OCI-LY3 (cell line): ENCODE results near the gene CNIH2.
"Not testable (repeated sequence)": the region's sequence is repeated elsewhere in the genome, so short reads cannot be mapped to it uniquely, and the experiment has no call there.

ENCODE experiments used
- H2AFZ ChIP-seq: fragments of 200-600, 300-600 bp; shearing (Covaris generic); 2 replicates; pipeline ENCODE4 v1.6.0; 2014; ENCODE audit warnings: antibody characterized with exemption, low read depth, low read length
- H3K27ac ChIP-seq: fragments of 200-600, 300-600 bp; sonication (generic); 2 replicates; pipeline ENCODE4 v1.5.1; 2014; ENCODE audit warnings: mild to moderate bottlenecking, low read length, moderate library complexity, mixed read lengths
- H3K27me3 ChIP-seq: fragments of 200-600, 300-600 bp; sonication (generic); 2 replicates; pipeline ENCODE4 v1.6.1; 2014; ENCODE audit warnings: low read depth, low read length, mixed read lengths
- H3K36me3 ChIP-seq: fragments of 200-600, 300-600 bp; sonication (generic); replicated peaks from 2 replicates; pipeline ENCODE3; 2014; ENCODE audit warnings: low read depth, low read length, mixed read lengths
- H3K4me1 ChIP-seq: fragments of 300-600, 200-600 bp; sonication (generic); 2 replicates; pipeline ENCODE4 v1.6.1; 2014; ENCODE audit warnings: low read length, mixed read lengths
- H3K4me2 ChIP-seq: fragments of 200-600, 300-600 bp; sonication (generic); 2 replicates; pipeline ENCODE4 v1.6.1; 2014; ENCODE audit warnings: low read length, mixed read lengths
- H3K4me3 ChIP-seq: fragments of 300-600, 200-600 bp; sonication (generic); 2 replicates; pipeline ENCODE4 v1.5.1; 2014; ENCODE audit warnings: antibody characterized with exemption, mild to moderate bottlenecking, low read length, moderate library complexity
- H3K79me2 ChIP-seq: fragments of 300-600, 200-600 bp; shearing (Covaris generic); 2 replicates; pipeline ENCODE4 v1.6.1; 2014; ENCODE audit warnings: mild to moderate bottlenecking, low read length, mixed read lengths
- H3K9ac ChIP-seq: fragments of 300-600, 200-600 bp; shearing (Covaris generic); 2 replicates; pipeline ENCODE4 v1.6.0; 2014; ENCODE audit warnings: mild to moderate bottlenecking, low read length, moderate library complexity
- H3K9me3 ChIP-seq: fragments of 200-600, 300-600 bp; shearing (Covaris generic); 2 replicates; pipeline ENCODE4 v1.6.1; 2014; ENCODE audit warnings: low read length, mixed read lengths; ENCODE audit not compliant: insufficient read depth
- H4K20me1 ChIP-seq: fragments of 200-600, 300-600 bp; sonication (generic); 2 replicates; pipeline ENCODE4 v1.6.1; 2016; ENCODE audit warnings: low read length, mixed read lengths; ENCODE audit not compliant: insufficient read depth
- EZH2phosphoT487 ChIP-seq: fragments of 200-600 bp; shearing (Covaris generic); IDR thresholded peaks from 2 replicates; pipeline ENCODE4 v1.6.1; 2018; ENCODE audit warnings: antibody characterized with exemption, mixed run types, low read depth
- TF ChIP-seq, protein P1 (sequence below): fragments of 200-600, 300-600 bp; sonication (generic); IDR thresholded peaks from 2 replicates; pipeline ENCODE4 v1.5.1; 2014; ENCODE audit warnings: antibody characterized with exemption, low read length, low read depth

The CNIH2 gene

DNA sequence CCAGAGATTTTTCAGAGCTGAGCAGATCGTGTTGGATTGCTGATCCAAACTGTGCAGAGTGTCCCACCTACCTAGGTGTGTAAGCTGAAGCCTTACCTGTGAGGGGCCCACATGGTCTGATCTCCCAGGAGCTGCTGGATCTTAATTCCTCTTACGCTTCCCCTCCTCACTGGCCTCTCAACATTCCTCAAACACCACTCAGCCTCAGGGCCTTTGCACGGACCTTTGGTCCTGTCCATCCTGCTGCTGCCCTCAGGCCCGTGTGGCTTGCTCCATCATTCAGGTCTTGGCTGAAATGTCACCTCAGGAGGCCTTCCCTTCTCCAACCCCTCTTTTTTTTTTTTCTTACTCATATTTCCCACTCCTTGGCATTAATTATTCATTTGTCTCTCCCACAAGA lies 30.7 kb upstream of the CNIH2 start:
- Histone ChIP-seq H3K4me3 (no peak overlapping the region), H3K9ac (no peak overlapping the region), H2AFZ (no peak overlapping the region), H3K79me2 (no peaks in the 10 kb centered on the region), H3K9me3 (no peaks in the 10 kb centered on the region), H3K36me3 (no peaks in the 10 kb centered on the region), H3K27ac (no peak overlapping the region), H3K4me1 (no peaks in the 10 kb centered on the region), H3K27me3 (no peaks in the 10 kb centered on the region), H3K4me2 (no peak overlapping the region), H4K20me1 (no peaks in the 10 kb centered on the region)
- TF ChIP-seq, protein P1, sequence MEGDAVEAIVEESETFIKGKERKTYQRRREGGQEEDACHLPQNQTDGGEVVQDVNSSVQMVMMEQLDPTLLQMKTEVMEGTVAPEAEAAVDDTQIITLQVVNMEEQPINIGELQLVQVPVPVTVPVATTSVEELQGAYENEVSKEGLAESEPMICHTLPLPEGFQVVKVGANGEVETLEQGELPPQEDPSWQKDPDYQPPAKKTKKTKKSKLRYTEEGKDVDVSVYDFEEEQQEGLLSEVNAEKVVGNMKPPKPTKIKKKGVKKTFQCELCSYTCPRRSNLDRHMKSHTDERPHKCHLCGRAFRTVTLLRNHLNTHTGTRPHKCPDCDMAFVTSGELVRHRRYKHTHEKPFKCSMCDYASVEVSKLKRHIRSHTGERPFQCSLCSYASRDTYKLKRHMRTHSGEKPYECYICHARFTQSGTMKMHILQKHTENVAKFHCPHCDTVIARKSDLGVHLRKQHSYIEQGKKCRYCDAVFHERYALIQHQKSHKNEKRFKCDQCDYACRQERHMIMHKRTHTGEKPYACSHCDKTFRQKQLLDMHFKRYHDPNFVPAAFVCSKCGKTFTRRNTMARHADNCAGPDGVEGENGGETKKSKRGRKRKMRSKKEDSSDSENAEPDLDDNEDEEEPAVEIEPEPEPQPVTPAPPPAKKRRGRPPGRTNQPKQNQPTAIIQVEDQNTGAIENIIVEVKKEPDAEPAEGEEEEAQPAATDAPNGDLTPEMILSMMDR: no peak
- no peak for TF ChIP-seq EZH2phosphoT487

DNA sequence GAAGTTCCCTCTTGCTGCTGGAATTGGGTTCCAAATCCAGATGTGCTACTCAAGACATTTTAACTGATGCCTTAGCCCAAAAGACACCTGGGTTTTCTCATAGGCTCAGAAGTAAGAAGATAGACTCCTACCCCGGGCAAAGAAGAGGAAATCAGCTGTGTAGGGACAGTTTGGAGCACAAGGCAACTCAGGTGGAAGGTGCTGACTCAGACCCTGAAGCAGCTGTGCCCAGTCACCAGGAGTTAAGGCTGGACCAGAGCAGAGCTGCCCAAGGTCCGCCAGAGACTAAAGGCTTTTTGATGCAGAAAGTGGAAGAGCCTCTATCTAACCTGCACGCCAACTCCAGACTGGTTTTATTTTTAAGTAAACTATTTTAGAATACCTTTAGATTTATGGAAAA lies 30.2 kb upstream of the CNIH2 start:
- TF ChIP-seq, protein P1: no peak
- TF ChIP-seq EZH2phosphoT487: no peak

DNA sequence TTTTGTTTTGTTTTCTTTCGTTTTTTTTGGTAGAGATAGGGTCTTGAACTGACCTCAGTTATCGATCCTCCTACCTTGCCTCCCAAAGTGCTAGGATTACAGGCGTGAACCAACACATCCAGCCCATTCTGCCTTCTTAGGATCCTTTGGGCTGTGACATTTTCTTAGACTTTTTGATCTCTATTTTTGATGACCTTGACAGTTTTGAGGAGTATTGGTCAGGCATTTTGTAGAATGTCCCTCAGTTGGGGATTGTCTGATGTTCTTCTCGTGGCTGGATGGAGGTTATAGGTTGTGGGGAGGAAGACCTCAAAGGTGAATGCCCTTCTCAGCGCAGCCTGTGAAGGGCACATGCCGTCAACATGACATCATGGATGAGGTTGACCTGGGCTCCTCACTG lies 29.1 kb upstream of the CNIH2 start:
- Histone ChIP-seq H3K27me3 (no peaks in the 10 kb centered on the region), H3K4me3 (no peak overlapping the region), H3K9ac (no peak overlapping the region), H4K20me1 (no peaks in the 10 kb centered on the region), H3K36me3 (no peaks in the 10 kb centered on the region), H3K79me2 (no peaks in the 10 kb centered on the region), H2AFZ (no peak overlapping the region), H3K4me2 (no peak overlapping the region), H3K4me1 (no peaks in the 10 kb centered on the region), H3K9me3 (no peaks in the 10 kb centered on the region), H3K27ac (no peak overlapping the region)
- TF ChIP-seq, protein P1: no peak
- no peak for TF ChIP-seq EZH2phosphoT487

More for the DNA sequence above, 30.2 kb upstream of the CNIH2 start:
- no peak overlapping the region for H3K27ac ChIP-seq
- H3K36me3 ChIP-seq: no peaks in the 10 kb centered on the region
- H3K9ac ChIP-seq: no peak overlapping the region
- no peaks in the 10 kb centered on the region for H3K4me1 ChIP-seq
- H4K20me1 ChIP-seq: no peaks in the 10 kb centered on the region
- H3K27me3 ChIP-seq: no peaks in the 10 kb centered on the region
- H3K4me2 ChIP-seq: no peak overlapping the region
- H3K79me2 ChIP-seq: no peaks in the 10 kb centered on the region
- no peaks in the 10 kb centered on the region for H3K9me3 ChIP-seq
- no peak overlapping the region for H2AFZ ChIP-seq
- H3K4me3 ChIP-seq: no peak overlapping the region

DNA sequence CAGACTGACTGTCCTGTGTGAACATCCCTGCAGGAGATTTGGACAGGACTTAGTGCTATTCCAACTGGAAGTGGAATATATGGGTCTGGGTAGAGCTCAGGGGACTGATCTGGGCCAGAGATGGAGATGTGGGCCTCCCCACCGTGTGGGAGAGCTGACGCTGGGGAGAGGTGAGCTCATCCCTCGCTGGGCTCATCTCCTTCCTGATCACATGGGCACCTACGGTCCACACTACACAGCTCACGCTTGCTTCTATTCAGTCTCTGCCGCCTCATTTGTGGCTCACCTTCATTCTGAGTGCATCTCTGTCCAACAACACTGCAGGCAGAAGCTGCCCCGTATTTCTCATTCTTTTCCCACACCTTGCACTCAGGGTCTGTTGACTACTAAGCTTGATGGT lies 26.2 kb upstream of the CNIH2 start:
- no peaks in the 10 kb centered on the region for H4K20me1 ChIP-seq
- no peak overlapping the region for H3K4me3 ChIP-seq
- no peaks in the 10 kb centered on the region for H3K27me3 ChIP-seq
- no peaks in the 10 kb centered on the region for H3K79me2 ChIP-seq
- H2AFZ ChIP-seq: no peak overlapping the region
- no peaks in the 10 kb centered on the region for H3K9me3 ChIP-seq
- H3K4me2 ChIP-seq: no peak overlapping the region
- H3K4me1 ChIP-seq: peaks cover 4% of the 10 kb centered on the region
- H3K9ac ChIP-seq: no peak overlapping the region
- TF ChIP-seq EZH2phosphoT487: no peak
- TF ChIP-seq, protein P1: no peak
- H3K36me3 ChIP-seq: no peaks in the 10 kb centered on the region
- no peak overlapping the region for H3K27ac ChIP-seq

DNA sequence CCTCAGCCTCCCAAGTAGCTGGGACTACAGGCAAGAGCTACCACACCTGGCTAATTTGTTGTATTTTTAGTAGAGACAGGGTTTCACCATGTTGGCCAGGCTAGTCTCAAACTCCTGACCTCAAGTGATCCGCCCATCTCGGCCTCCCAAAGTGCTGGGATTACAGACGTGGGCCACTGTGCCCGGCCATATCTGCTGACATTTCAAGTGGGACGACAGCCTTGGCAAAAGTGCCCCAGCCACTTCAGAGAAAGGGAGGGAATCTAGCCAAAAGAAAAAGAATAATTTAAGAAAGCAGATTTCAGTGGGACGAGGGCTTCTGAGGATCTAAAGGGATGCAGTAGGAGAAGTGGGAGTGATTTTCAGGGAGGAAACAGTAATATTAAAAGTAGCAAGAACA lies 24.9 kb upstream of the CNIH2 start:
- H2AFZ ChIP-seq, H3K9ac ChIP-seq: not testable (repeated sequence)

More for the DNA sequence above, 24.9 kb upstream of the CNIH2 start:
- H3K4me2 ChIP-seq, H3K27ac ChIP-seq, H3K9me3 ChIP-seq, H3K4me1 ChIP-seq, H4K20me1 ChIP-seq, H3K36me3 ChIP-seq, H3K4me3 ChIP-seq, H3K27me3 ChIP-seq, H3K79me2 ChIP-seq: not testable (repeated sequence)
